H1 (cell line): ENCODE results near the gene SLC9A3. TPM values are rescaled to one million over a fixed set of nuclear protein-coding genes. Genes with fewer than 3 reads are reported as not detected.

Source experiments
- CTCF ChIA-PET: fragments of 300-600 bp; sonication (Branson Sonifier 250); formaldehyde crosslinking; loops from one replicate; lab custom pipeline; 2021; ENCODE audit not compliant: partially characterized antibody; lab: Charles Lee
- POLR2A ChIA-PET: fragments of 300-600 bp; sonication (Branson Sonifier 250); formaldehyde crosslinking; loops from one replicate; lab custom pipeline; 2021; ENCODE audit warnings: inconsistent platforms; ENCODE audit not compliant: partially characterized antibody; lab: Charles Lee
- DNase-seq, 2 experiments: peaks; one replicate each; pipeline versions ENCODE4 v3.0.0 to v3.0.0-alpha.2; 2010 to 2022; ENCODE audit warnings: low spot score in 2 of 2, low read depth in 1 of 2, mixed read lengths in 1 of 2
- FAIRE-seq: peaks from 2 replicates; lab custom pipeline; 2011; peaks lifted over from hg19 to GRCh38; lab: Jason Lieb, UNC
- H2AFZ ChIP-seq: 2 replicates; pipeline ENCODE4 v1.8.1; 2012; ENCODE audit warnings: low read length, inconsistent platforms
- H2AK5ac ChIP-seq: 2 replicates; pipeline ENCODE4 v1.6.1; 2013; ENCODE audit warnings: low read depth, low read length
- H2BK120ac ChIP-seq: replicated peaks from 2 replicates; pipeline ENCODE3; 2013; ENCODE audit warnings: low read depth, low read length, inconsistent platforms
- H2BK12ac ChIP-seq: 2 replicates; pipeline ENCODE4 v1.6.1; 2013; ENCODE audit warnings: low read depth, low read length
- H2BK15ac ChIP-seq: 2 replicates; pipeline ENCODE4 v1.6.1; 2013; ENCODE audit warnings: low read length
- H2BK20ac ChIP-seq: 2 replicates; pipeline ENCODE4 v1.6.1; 2013; ENCODE audit warnings: low read length
- H2BK5ac ChIP-seq: 2 replicates; pipeline ENCODE4 v1.6.1; 2013; ENCODE audit warnings: low read depth, low read length
- H3K14ac ChIP-seq: 2 replicates; pipeline ENCODE4 v1.6.1; 2013; ENCODE audit warnings: inconsistent platforms; ENCODE audit not compliant: insufficient read length
- H3K18ac ChIP-seq: 2 replicates; pipeline ENCODE4 v1.6.1; 2013; ENCODE audit warnings: low read length; ENCODE audit errors: extremely low read depth
- H3K23ac ChIP-seq: 2 replicates; pipeline ENCODE4 v1.6.1; 2013; ENCODE audit warnings: inconsistent platforms; ENCODE audit not compliant: insufficient read length
- H3K23me2 ChIP-seq: 2 replicates; pipeline ENCODE4 v1.6.1; 2013; ENCODE audit warnings: low read depth, low read length
- H3K27ac ChIP-seq: 2 replicates; pipeline ENCODE4 v1.6.1; 2011; ENCODE audit warnings: low read depth, low read length, inconsistent platforms
- H3K27me3 ChIP-seq, 4 experiments: replicated peaks in 1 of 4; 1 replicate in 1 of 4; 2 replicates in 3 of 4; pipeline versions ENCODE4 v1.6.1 to v1.8.1; 2011 to 2013; ENCODE audit warnings: low read length in 3 of 4, mild to moderate bottlenecking in 3 of 4, inconsistent platforms in 2 of 4, mixed read lengths in 2 of 4, moderate library complexity in 1 of 4; ENCODE audit not compliant: control insufficient read depth in 3 of 4, insufficient read depth in 3 of 4; ENCODE audit errors: extremely low read depth in 1 of 4
- H3K36me3 ChIP-seq, 4 experiments: 2 replicates each; pipeline versions ENCODE4 v1.6.1 to v1.8.1; 2011 to 2013; ENCODE audit warnings: mild to moderate bottlenecking in 4 of 4, low read length in 3 of 4, moderate library complexity in 2 of 4, control low read depth in 1 of 4, inconsistent platforms in 1 of 4; ENCODE audit not compliant: insufficient read depth in 4 of 4, control insufficient read depth in 2 of 4
- H3K4ac ChIP-seq: replicated peaks from 2 replicates; pipeline ENCODE3; 2013; ENCODE audit warnings: low read length, low read depth, mixed read lengths, inconsistent platforms; ENCODE audit not compliant: insufficient read length
- H3K4me1 ChIP-seq, 4 experiments: replicated peaks in 1 of 4; 1 replicate in 1 of 4; 2 replicates in 3 of 4; pipeline versions ENCODE4 v1.6.1 to v1.8.1; 2011 to 2013; ENCODE audit warnings: low read length in 3 of 4, inconsistent platforms in 2 of 4, mixed read lengths in 1 of 4; ENCODE audit not compliant: insufficient read depth in 4 of 4, control insufficient read depth in 3 of 4
- H3K4me2 ChIP-seq, 2 experiments: 2 replicates each; pipeline versions ENCODE4 v1.6.1 to v1.8.1; 2011 to 2013; ENCODE audit warnings: low read depth in 2 of 2, low read length in 2 of 2, control low read depth in 1 of 2, inconsistent platforms in 1 of 2, mild to moderate bottlenecking in 1 of 2; ENCODE audit not compliant: insufficient read depth in 1 of 2
- H3K4me3 ChIP-seq, 4 experiments: fragments of 200-600, 300-600 bp in 1 of 4; sonication (generic), shearing (Covaris generic), sonication (Bioruptor Twin) in 1 of 4; 2 replicates each; pipeline versions ENCODE4 v1.5.1 to v1.8.1; 2011 to 2016; ENCODE audit warnings: low read length in 4 of 4, low read depth in 3 of 4, control low read depth in 2 of 4, inconsistent platforms in 2 of 4, mild to moderate bottlenecking in 2 of 4, mixed read lengths in 1 of 4, moderate library complexity in 1 of 4; ENCODE audit not compliant: insufficient read depth in 2 of 4; ENCODE audit errors: extremely low read depth in 1 of 4
- H3K56ac ChIP-seq: replicated peaks from 2 replicates; pipeline ENCODE3; 2013; ENCODE audit warnings: low read depth, mild to moderate bottlenecking, mixed read lengths, low read length, inconsistent platforms; ENCODE audit not compliant: insufficient read length
- H3K79me1 ChIP-seq: 2 replicates; pipeline ENCODE4 v1.6.1; 2013; ENCODE audit warnings: low read depth, low read length, control low read depth
- H3K79me2 ChIP-seq, 2 experiments: 2 replicates each; pipeline versions ENCODE4 v1.6.1 to v1.8.1; 2012 to 2013; ENCODE audit warnings: low read length in 2 of 2, mild to moderate bottlenecking in 2 of 2, inconsistent platforms in 1 of 2; ENCODE audit not compliant: insufficient read depth in 2 of 2, control insufficient read depth in 1 of 2
- H3K9ac ChIP-seq, 4 experiments: replicated peaks in 1 of 4; 1 replicate in 1 of 4; 2 replicates in 3 of 4; pipeline versions ENCODE4 v1.6.1 to v1.8.1; 2011 to 2013; ENCODE audit warnings: low read depth in 3 of 4, low read length in 3 of 4, control low read depth in 2 of 4, mild to moderate bottlenecking in 2 of 4, moderate library complexity in 2 of 4, inconsistent platforms in 1 of 4; ENCODE audit errors: extremely low read depth in 1 of 4
- H3K9me3 ChIP-seq, 2 experiments: 2 replicates each; pipeline versions ENCODE4 v1.6.1 to v1.8.1; 2012 to 2013; ENCODE audit warnings: mild to moderate bottlenecking in 2 of 2, moderate library complexity in 2 of 2, control low read depth in 1 of 2, inconsistent platforms in 1 of 2, low read depth in 1 of 2, low read length in 1 of 2, mixed read lengths in 1 of 2; ENCODE audit not compliant: insufficient read depth in 2 of 2
- H4K20me1 ChIP-seq, 2 experiments: replicated peaks in 1 of 2; 2 replicates each; pipeline versions ENCODE3 to v1.8.1; 2011 to 2013; ENCODE audit warnings: inconsistent platforms in 2 of 2, low read length in 2 of 2, mild to moderate bottlenecking in 1 of 2; ENCODE audit not compliant: insufficient read depth in 2 of 2, control insufficient read depth in 1 of 2
- H4K5ac ChIP-seq: 2 replicates; pipeline ENCODE4 v1.6.1; 2013; ENCODE audit warnings: low read length, low read depth, mixed read lengths, inconsistent platforms; ENCODE audit not compliant: insufficient read length
- H4K8ac ChIP-seq: 2 replicates; pipeline ENCODE4 v1.8.0; 2013; ENCODE audit warnings: mild to moderate bottlenecking, moderate library complexity, low read length, inconsistent platforms; ENCODE audit not compliant: insufficient read depth; ENCODE audit errors: extremely low read depth
- H4K91ac ChIP-seq: replicated peaks from 2 replicates; pipeline ENCODE3; 2013; ENCODE audit warnings: low read length, mixed read lengths, inconsistent platforms; ENCODE audit not compliant: insufficient read length
- POLR2A ChIP-seq, 2 experiments: IDR thresholded peaks; 1 replicate in 1 of 2; 2 replicates in 1 of 2; pipeline ENCODE4 v1.6.1; 2011; ENCODE audit warnings: low read depth in 2 of 2, low read length in 2 of 2, mild to moderate bottlenecking in 2 of 2; ENCODE audit errors: control extremely low read depth in 1 of 2
- WGBS, 2 experiments: shearing (Covaris generic) in 1 of 2; methylation state at CpG; one replicate each; pipeline versions ENCODE4 v1.1.6 to v1.1.7; 2013 to 2015; ENCODE audit warnings: low lambda C conversion rate in 2 of 2, mixed read lengths in 2 of 2, inconsistent platforms in 1 of 2, low coverage in 1 of 2, missing lambda C conversion rate in 1 of 2; ENCODE audit not compliant: insufficient replicate concordance in 2 of 2, insufficient coverage in 1 of 2, insufficient read length in 1 of 2; ENCODE audit errors: extremely low coverage in 1 of 2, missing lambda C conversion rate in 1 of 2; 5-methylcytosine and 5-hydroxymethylcytosine counted together
- polyA plus RNA-seq, 7 experiments: library from polyadenylated mRNA; depleted of rRNA in 3 of 7; stranded (reverse) in 5 of 7; unstranded in 2 of 7; fragments of >200 nt in 5 of 7; fragments of 200-250 nt in 2 of 7; gene quantifications; 1 replicate in 5 of 7; 2 replicates in 1 of 7; 4 replicates in 1 of 7; pipeline versions ENCODE4 v1.2.1 to v1.2.3, GENCODE V29; 2011 to 2013; ENCODE audit warnings: missing spikeins in 2 of 7, mixed read lengths in 2 of 7
- total RNA-seq: library from RNA; stranded (reverse); fragmentation: NEBNext Ultra II Directional; extraction: Animal tissue kit (Norgen Biotek cat#: 25700); gene quantifications from 2 replicates; pipeline ENCODE4 v1.2.1, GENCODE V29; 2021

SLC9A3 gene
- total and polyA plus RNA-seq, 2 of the 8 experiments (the other 6 are each of a cell fraction or from before 2014, with no cell fraction given), result 0.95 to 1.0 TPM

DNA sequence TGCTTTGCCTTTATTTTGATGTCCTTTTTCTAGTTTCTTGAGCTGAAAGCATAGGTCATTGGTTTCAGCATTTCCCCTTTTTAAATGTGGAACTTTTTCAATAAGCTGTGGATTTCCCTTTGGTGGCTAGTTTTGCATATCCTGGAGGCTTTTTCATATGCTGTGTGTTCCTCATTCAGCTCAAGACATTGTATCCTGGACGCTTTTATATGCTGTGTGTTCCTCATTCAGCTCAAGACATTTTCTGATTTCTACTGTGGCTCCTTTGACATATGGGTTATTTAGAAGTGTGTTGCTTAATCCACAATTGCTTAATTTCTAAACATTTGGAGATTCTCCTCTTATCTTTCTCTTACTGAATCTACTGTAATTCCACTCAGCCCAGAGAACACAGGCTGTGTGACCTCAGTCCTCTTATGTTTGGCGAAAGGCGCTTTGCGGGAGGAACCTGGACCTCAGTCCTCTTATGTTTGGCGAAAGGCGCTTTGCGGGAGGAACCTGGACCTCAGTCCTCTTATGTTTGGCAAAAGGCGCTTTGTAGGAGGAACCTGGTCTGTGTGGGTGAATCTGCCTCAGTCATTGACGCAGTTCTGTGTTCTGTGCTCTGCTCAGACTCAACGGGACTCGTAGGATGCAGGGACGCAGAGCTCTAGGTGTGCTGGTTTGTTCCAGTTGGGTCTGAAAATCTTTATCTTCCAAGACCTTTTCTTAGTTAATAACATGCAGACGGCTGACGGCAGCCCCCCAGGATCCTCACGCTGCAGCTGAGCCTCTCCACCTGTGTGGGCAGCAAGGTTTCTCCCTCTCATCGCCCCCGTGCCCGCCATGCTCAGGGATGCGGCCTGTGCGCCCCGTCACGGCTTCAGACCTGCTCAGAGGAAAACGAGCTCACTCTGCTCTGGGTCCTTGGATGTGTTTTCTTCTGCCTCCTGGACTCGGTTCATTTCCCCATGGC, 6.0 kb upstream of the SLC9A3 start:
- H3K4ac ChIP-seq, result no peak overlapping the region
- no peak overlapping the region for H3K14ac ChIP-seq
- 91% methylated on average over 21 of the region's 24 CpGs; no CpG with 5 or more reads in 1 of the 2 experiments for WGBS, 2 experiments
- no peak overlapping the region for H2BK12ac ChIP-seq
- no peak overlapping the region for H3K56ac ChIP-seq
- no peaks in the 10 kb centered on the region for H3K79me1 ChIP-seq
- H2BK15ac ChIP-seq, result no peak overlapping the region
- no peaks in the 10 kb centered on the region for H3K79me2 ChIP-seq
- no peak for TF ChIP-seq POLR2A (IDR thresholded peaks at IDR 0.05; ENCODE audit: control extremely low read depth in 1 of 2, low read depth in 2 of 2, low read length in 2 of 2)
- H3K4me3 ChIP-seq, result no peak overlapping the region
- no peak overlapping the region for H2BK5ac ChIP-seq
- no peaks in the 10 kb centered on the region for H3K23me2 ChIP-seq
- H4K20me1 ChIP-seq, result peaks cover 0 to 10% of the 10 kb centered on the region in 2 experiments
- H3K27me3 ChIP-seq, result peaks cover 27 to 56% (median 51%) of the 10 kb centered on the region in 4 experiments
- H4K91ac ChIP-seq, result no peak overlapping the region
- H3K9me3 ChIP-seq, result no peaks in the 10 kb centered on the region
- no peak overlapping the region for H4K8ac ChIP-seq
- no peak overlapping the region for H2BK20ac ChIP-seq
- H3K27ac ChIP-seq, result no peak overlapping the region
- H2AFZ ChIP-seq, result no peak overlapping the region
- H3K36me3 ChIP-seq, result no peaks in the 10 kb centered on the region
- CTCF ChIA-PET, result interaction anchor here (0.6 to 1.0 kb wide), 2 partner anchors 8 to 289 kb away, joined by 3 to 5 read pairs; no protein-coding TSS in a partner anchor
- no peak for FAIRE-seq
- POLR2A ChIA-PET, result interaction anchor here (0.7 to 1.0 kb wide), 2 partner anchors 10 to 387 kb away, joined by 3 read pairs; no protein-coding TSS in a partner anchor
- H3K23ac ChIP-seq, result no peak overlapping the region
- H3K4me1 ChIP-seq, result peaks cover 0 to 6% (median 2%) of the 10 kb centered on the region in 4 experiments; a peak in 6 of 7 replicates
- no peak overlapping the region for H3K9ac ChIP-seq
- H3K4me2 ChIP-seq, result no peak overlapping the region
- H3K18ac ChIP-seq, result no peak overlapping the region
- H2BK120ac ChIP-seq, result no peak overlapping the region
- no peak overlapping the region for H4K5ac ChIP-seq
- DNase-seq, result no peak
- no peak overlapping the region for H2AK5ac ChIP-seq
